ENCODE results near the gene CYP2R1.

DNA sequence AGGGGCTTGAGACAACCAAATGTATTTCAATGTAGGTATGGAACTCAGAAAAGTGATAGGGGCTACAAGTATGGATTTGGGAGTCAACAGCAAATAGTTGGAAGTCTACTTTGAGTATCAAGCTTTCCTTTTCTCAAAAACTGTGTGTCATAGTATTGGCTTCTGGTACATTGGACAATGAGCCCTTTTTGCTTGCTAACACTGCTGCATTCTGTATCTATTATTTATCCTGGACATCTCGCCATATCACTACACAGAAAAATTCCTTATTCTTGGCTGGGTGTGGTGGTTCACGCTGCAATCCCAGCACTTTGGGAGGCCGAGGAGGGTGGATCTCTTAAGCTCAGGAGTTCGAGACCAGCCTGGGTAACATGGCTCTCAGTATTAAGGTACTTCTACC, 18.4 kb downstream of the CYP2R1 start:
- TF ChIP-seq, protein P1, sequence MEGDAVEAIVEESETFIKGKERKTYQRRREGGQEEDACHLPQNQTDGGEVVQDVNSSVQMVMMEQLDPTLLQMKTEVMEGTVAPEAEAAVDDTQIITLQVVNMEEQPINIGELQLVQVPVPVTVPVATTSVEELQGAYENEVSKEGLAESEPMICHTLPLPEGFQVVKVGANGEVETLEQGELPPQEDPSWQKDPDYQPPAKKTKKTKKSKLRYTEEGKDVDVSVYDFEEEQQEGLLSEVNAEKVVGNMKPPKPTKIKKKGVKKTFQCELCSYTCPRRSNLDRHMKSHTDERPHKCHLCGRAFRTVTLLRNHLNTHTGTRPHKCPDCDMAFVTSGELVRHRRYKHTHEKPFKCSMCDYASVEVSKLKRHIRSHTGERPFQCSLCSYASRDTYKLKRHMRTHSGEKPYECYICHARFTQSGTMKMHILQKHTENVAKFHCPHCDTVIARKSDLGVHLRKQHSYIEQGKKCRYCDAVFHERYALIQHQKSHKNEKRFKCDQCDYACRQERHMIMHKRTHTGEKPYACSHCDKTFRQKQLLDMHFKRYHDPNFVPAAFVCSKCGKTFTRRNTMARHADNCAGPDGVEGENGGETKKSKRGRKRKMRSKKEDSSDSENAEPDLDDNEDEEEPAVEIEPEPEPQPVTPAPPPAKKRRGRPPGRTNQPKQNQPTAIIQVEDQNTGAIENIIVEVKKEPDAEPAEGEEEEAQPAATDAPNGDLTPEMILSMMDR (IDR thresholded peaks at IDR 0.05; ENCODE audit: poor library complexity), result no peak
- no peak for TF ChIP-seq EZH2phosphoT487 (IDR thresholded peaks at IDR 0.05; ENCODE audit: low read depth, severe bottlenecking, unreplicated experiment)
